Spleen (tissue), 11 donors: ENCODE results near the gene CPA5. TPM values are rescaled to one million over a fixed set of nuclear protein-coding genes. Genes with fewer than 3 reads are reported as not detected.
A peak's percentile ranks its signal among the peaks of the same experiment; 100 is the strongest.

Experiments
- DNase-seq: peaks from one replicate; pipeline ENCODE4 v3.0.0-alpha.2; 2020
- H3K27ac ChIP-seq, 8 donors: fragments of 200-600 bp; sonication (generic) in 7 of 8; 1 replicate in 4 of 8; 2 replicates in 4 of 8; pipeline versions ENCODE4 v1.5.0 to v1.8.0; 2016 to 2021; ENCODE audit warnings: inconsistent platforms in 4 of 8, mild to moderate bottlenecking in 4 of 8, moderate library complexity in 1 of 8
- H3K27me3 ChIP-seq, 7 donors: fragments of 200-600 bp; sonication (generic) in 6 of 7; replicated peaks in 1 of 7; 1 replicate in 4 of 7; 2 replicates in 3 of 7; pipeline versions ENCODE4 v1.5.0 to v1.8.0; 2016 to 2021; ENCODE audit warnings: inconsistent platforms in 3 of 7, mild to moderate bottlenecking in 1 of 7
- H3K36me3 ChIP-seq, 6 donors: fragments of 200-600 bp; sonication (generic) in 5 of 6; 1 replicate in 4 of 6; 2 replicates in 2 of 6; pipeline versions ENCODE4 v1.5.0 to v1.8.0; 2016 to 2021; ENCODE audit warnings: inconsistent platforms in 2 of 6
- H3K4me1 ChIP-seq, 6 donors: fragments of 200-600 bp; sonication (generic) in 5 of 6; 1 replicate in 3 of 6; 2 replicates in 3 of 6; pipeline versions ENCODE4 v1.5.0 to v1.8.0; 2016 to 2021; ENCODE audit warnings: inconsistent platforms in 3 of 6
- H3K4me3 ChIP-seq, 8 donors: fragments of 200-600 bp; sonication (generic) in 7 of 8; 1 replicate in 4 of 8; 2 replicates in 4 of 8; pipeline versions ENCODE4 v1.5.0 to v1.8.0; 2016 to 2021; ENCODE audit warnings: inconsistent platforms in 4 of 8, mild to moderate bottlenecking in 4 of 8, moderate library complexity in 2 of 8
- H3K9me3 ChIP-seq, 8 donors: fragments of 200-600 bp; sonication (generic) in 7 of 8; 1 replicate in 4 of 8; 2 replicates in 4 of 8; pipeline versions ENCODE4 v1.5.0 to v1.8.0; 2016 to 2021; ENCODE audit warnings: inconsistent platforms in 4 of 8
- CTCF ChIP-seq, 11 experiments: fragments of 200-600 bp in 7 of 11; fragments of 450-650 bp in 4 of 11; sonication (generic) in 4 of 11; IDR thresholded peaks in 8 of 11; conservative IDR thresholded peaks in 3 of 11; 1 replicate in 7 of 11; 2 replicates in 4 of 11; pipeline versions ENCODE4 v1.4.0 to v1.8.0; 2016 to 2021; ENCODE audit warnings: antibody characterized with exemption in 11 of 11, inconsistent platforms in 4 of 11, mild to moderate bottlenecking in 1 of 11
- POLR2A ChIP-seq, 3 donors: fragments of 450-650 bp; IDR thresholded peaks; one replicate each; pipeline ENCODE4 v1.5.1; 2017; ENCODE audit warnings: antibody characterized with exemption in 3 of 3, mild to moderate bottlenecking in 1 of 3
- POLR2AphosphoS5 ChIP-seq, 3 donors: sonication (generic); formaldehyde crosslinking; IDR thresholded peaks; one replicate each; pipeline ENCODE4 v1.5.1; 2017; ENCODE audit warnings: antibody characterized with exemption in 3 of 3
- WGBS, 5 donors: extraction: QIAGEN DNeasy Blood & Tissue Kit in 3 of 5; methylation state at CpG; one replicate each; pipeline versions ENCODE4 v1.1.5 to v1.1.7; 2013 to 2018; 5-methylcytosine and 5-hydroxymethylcytosine counted together
- intact Hi-C: fragments of 100-400 bp; cut with DNase I; formaldehyde crosslinking; loops from one replicate; pipeline ENCODE4 v1.15.0; 2023; ENCODE audit warnings: low total_unique reads
- polyA plus RNA-seq, 3 donors: library from polyadenylated mRNA; stranded (reverse); fragments of 200-250 nt; gene quantifications; one replicate each; pipeline ENCODE4 v1.2.1, GENCODE V29; 2013
- total RNA-seq, 7 donors: library from RNA; depleted of rRNA in 3 of 7; stranded (reverse); fragments of >200 nt in 3 of 7; fragmentation: NEBNext Ultra II Directional in 4 of 7; extraction: Animal tissue kit (Norgen Biotek cat#: 25700) in 4 of 7; gene quantifications; one replicate each; pipeline versions ENCODE4 v1.1.0 to v1.2.1, GENCODE V29; 2016 to 2021
- donor health status: healthy with polysubstance abuse.
- donor health status: DM: no; HTN: no; CAD: no; lungs with moderate emphysema.
- donor health status: DM: no; HTN: no; CAD: no.
- donor health status: Bipolar disorder and iron deficiency.
- donor health status: healthy.
- donor health status: DM: no; HTN: no; CAD: no.
- donor health status: DM: yes; HTN: yes; CAD: no.

The CPA5 gene
- total and polyA plus RNA-seq, 10 donors = 0.26 to 3.6 (median 0.45) TPM; not detected in 6

- WGBS, 5 donors = 22 to 46% (median 33%) methylated on average over 5 of the region's 5 CpGs
- Histone ChIP-seq H3K27me3 (no peaks in the 10 kb centered on the region), H3K9me3 (no peaks in the 10 kb centered on the region), H3K4me3 (no peak overlapping the region), H3K36me3 (peaks cover 0 to 5% (median 0%) of the 10 kb centered on the region in 6 donors), H3K4me1 (peaks cover 0 to 29% (median 5%) of the 10 kb centered on the region in 6 donors), H3K27ac (peak overlapping the region in 1 of 8 donors; percentile 10)
- intact Hi-C loops = no loop called here
- TF ChIP-seq CTCF (IDR thresholded peaks at IDR 0.05 in 8 of 11, conservative IDR thresholded peaks at IDR 0.05 in 3 of 11) (no peak), POLR2A (IDR thresholded peaks at IDR 0.05) (no peak), POLR2AphosphoS5 (IDR thresholded peaks at IDR 0.05) (no peak)
- no peak for DNase-seq
These were observed 72.6 kb downstream of the CPA5 start for GRCh38 chr7:130417213-130417612.

- intact Hi-C loops = no loop called here
- WGBS, 5 donors = 91 to 98% (median 95%) methylated on average over 7 of the region's 7 CpGs
- no peaks in the 10 kb centered on the region for H3K9me3 ChIP-seq
- no peak overlapping the region for H3K4me3 ChIP-seq
- peaks cover 0 to 5% (median 0%) of the 10 kb centered on the region in 6 donors for H3K36me3 ChIP-seq
- TF ChIP-seq CTCF (IDR thresholded peaks at IDR 0.05 in 8 of 11, conservative IDR thresholded peaks at IDR 0.05 in 3 of 11) (no peak), POLR2AphosphoS5 (IDR thresholded peaks at IDR 0.05) (no peak), POLR2A (IDR thresholded peaks at IDR 0.05) (no peak)
- DNase-seq = no peak
- H3K4me1 ChIP-seq = peaks cover 0 to 29% (median 5%) of the 10 kb centered on the region in 6 donors
- no peak overlapping the region for H3K27ac ChIP-seq
- H3K27me3 ChIP-seq = no peaks in the 10 kb centered on the region
These were observed 73.7 kb downstream of the CPA5 start for GRCh38 chr7:130418306-130418705.

Other genes with a start within 250 kb of the CPA5 start
- 10 to 100 TPM; 15.5 to 25.4 (median 19.1) TPM for gene TMEM209, start 139.4 kb upstream of the CPA5 start, total RNA-seq
- gene TMEM209, start 139.4 kb upstream of the CPA5 start, polyA plus RNA-seq = 1 to 10 TPM; 5.9 to 9.0 (median 8.1) TPM
- gene SSMEM1, start 137.0 kb upstream of the CPA5 start, total RNA-seq = not detected
- gene SSMEM1, start 137.0 kb upstream of the CPA5 start, polyA plus RNA-seq = not detected
- gene CPA2, start 78.0 kb upstream of the CPA5 start, total RNA-seq = 1 to 10 TPM in 1 of 7 donors, under 1 TPM in 1, not detected in 5; 0.84 to 1.5 TPM
- gene CPA2, start 78.0 kb upstream of the CPA5 start, polyA plus RNA-seq = under 1 TPM; 0.13 to 0.28 (median 0.21) TPM
- gene CPA4, start 51.7 kb upstream of the CPA5 start, total RNA-seq = 1 to 10 TPM in 3 of 7 donors, under 1 TPM in 4; 0.40 to 3.3 (median 0.93) TPM
- gene CPA4, start 51.7 kb upstream of the CPA5 start, polyA plus RNA-seq = under 1 TPM; 0.15 to 0.64 (median 0.20) TPM
- 1 to 10 TPM; 1.2 to 8.1 (median 4.0) TPM for gene CPA1, start 35.7 kb downstream of the CPA5 start, total RNA-seq
- 1 to 10 TPM in 2 of 3 donors, under 1 TPM in 1; 0.79 to 1.4 (median 1.3) TPM for gene CPA1, start 35.7 kb downstream of the CPA5 start, polyA plus RNA-seq
- gene CEP41, start 96.2 kb downstream of the CPA5 start, total RNA-seq = 10 to 100 TPM; 11.1 to 19.3 (median 15.6) TPM
- gene CEP41, start 96.2 kb downstream of the CPA5 start, polyA plus RNA-seq = 1 to 10 TPM; 2.3 to 4.4 (median 4.1) TPM
- gene MEST, start 147.3 kb downstream of the CPA5 start, total RNA-seq = 100 to 1,000 TPM in 5 of 7 donors, 10 to 100 TPM in 2; 45.1 to 198 (median 151) TPM
- gene MEST, start 147.3 kb downstream of the CPA5 start, polyA plus RNA-seq = 10 to 100 TPM; 11.2 to 24.6 (median 11.2) TPM